H1 (cell line): ENCODE results near the gene NCAPD3. TPM values are rescaled to one million over a fixed set of nuclear protein-coding genes. Genes with fewer than 3 reads are reported as not detected.

Experiments
- ASH2L ChIP-seq: fragments of 200-600, 300-600 bp; sonication (generic); IDR thresholded peaks from one replicate; pipeline ENCODE4 v1.7.1; 2017; ENCODE audit warnings: low read length
- BCL11A ChIP-seq, 2 experiments: IDR thresholded peaks; one replicate each; pipeline ENCODE4 v1.6.1; 2011; ENCODE audit warnings: low read depth in 2 of 2, low read length in 2 of 2, mild to moderate bottlenecking in 2 of 2
- CBX5 ChIP-seq: fragments of 300-800, 300-1000 bp; sonication (generic); IDR thresholded peaks from 2 replicates; pipeline ENCODE4 v1.7.1; 2016; ENCODE audit warnings: antibody characterized with exemption, low read length, low read depth
- CHD7 ChIP-seq: fragments of 300-600 bp; sonication (generic); IDR thresholded peaks from 2 replicates; pipeline ENCODE4 v1.7.1; 2012; ENCODE audit warnings: low read length, moderate library complexity, mild to moderate bottlenecking, inconsistent platforms; ENCODE audit not compliant: insufficient replicate concordance
- FOSL1 ChIP-seq: IDR thresholded peaks from 2 replicates; pipeline ENCODE4 v1.6.1; 2011; ENCODE audit warnings: mild to moderate bottlenecking, low read depth, low read length, moderate library complexity; ENCODE audit not compliant: insufficient read depth
- GABPA ChIP-seq: IDR thresholded peaks from 2 replicates; pipeline ENCODE4 v1.6.1; 2011; ENCODE audit warnings: mild to moderate bottlenecking, low read length, moderate library complexity, borderline replicate concordance; ENCODE audit not compliant: insufficient read depth
- GTF2F1 ChIP-seq: IDR thresholded peaks from 2 replicates; pipeline ENCODE4 v1.6.1; 2012; ENCODE audit warnings: low read depth, low read length, improper control_type of control experiment, borderline replicate concordance
- KDM1A ChIP-seq: fragments of 200-600, 300-600 bp; sonication (generic); IDR thresholded peaks from 2 replicates; pipeline ENCODE4 v1.7.1; 2016; ENCODE audit warnings: mild to moderate bottlenecking, low read length, borderline replicate concordance
- POU5F1 ChIP-seq: IDR thresholded peaks from 2 replicates; pipeline ENCODE4 v1.6.1; 2011; ENCODE audit warnings: low read depth, mild to moderate bottlenecking, low read length, moderate library complexity
- TBP ChIP-seq: IDR thresholded peaks from 2 replicates; pipeline ENCODE4 v1.6.1; 2011; ENCODE audit warnings: low read depth, low read length, improper control_type of control experiment
- polyA plus RNA-seq, 7 experiments: library from polyadenylated mRNA; depleted of rRNA in 3 of 7; stranded (reverse) in 5 of 7; unstranded in 2 of 7; fragments of >200 nt in 5 of 7; fragments of 200-250 nt in 2 of 7; gene quantifications; 1 replicate in 5 of 7; 2 replicates in 1 of 7; 4 replicates in 1 of 7; pipeline versions ENCODE4 v1.2.1 to v1.2.3, GENCODE V29; 2011 to 2013; ENCODE audit warnings: missing spikeins in 2 of 7, mixed read lengths in 2 of 7
- total RNA-seq: library from RNA; stranded (reverse); fragmentation: NEBNext Ultra II Directional; extraction: Animal tissue kit (Norgen Biotek cat#: 25700); gene quantifications from 2 replicates; pipeline ENCODE4 v1.2.1, GENCODE V29; 2021

The NCAPD3 gene
- total and polyA plus RNA-seq, 2 of the 8 experiments (the other 6 are each of a cell fraction or from before 2014, with no cell fraction given), result 26.5 to 55.2 TPM

DNA sequence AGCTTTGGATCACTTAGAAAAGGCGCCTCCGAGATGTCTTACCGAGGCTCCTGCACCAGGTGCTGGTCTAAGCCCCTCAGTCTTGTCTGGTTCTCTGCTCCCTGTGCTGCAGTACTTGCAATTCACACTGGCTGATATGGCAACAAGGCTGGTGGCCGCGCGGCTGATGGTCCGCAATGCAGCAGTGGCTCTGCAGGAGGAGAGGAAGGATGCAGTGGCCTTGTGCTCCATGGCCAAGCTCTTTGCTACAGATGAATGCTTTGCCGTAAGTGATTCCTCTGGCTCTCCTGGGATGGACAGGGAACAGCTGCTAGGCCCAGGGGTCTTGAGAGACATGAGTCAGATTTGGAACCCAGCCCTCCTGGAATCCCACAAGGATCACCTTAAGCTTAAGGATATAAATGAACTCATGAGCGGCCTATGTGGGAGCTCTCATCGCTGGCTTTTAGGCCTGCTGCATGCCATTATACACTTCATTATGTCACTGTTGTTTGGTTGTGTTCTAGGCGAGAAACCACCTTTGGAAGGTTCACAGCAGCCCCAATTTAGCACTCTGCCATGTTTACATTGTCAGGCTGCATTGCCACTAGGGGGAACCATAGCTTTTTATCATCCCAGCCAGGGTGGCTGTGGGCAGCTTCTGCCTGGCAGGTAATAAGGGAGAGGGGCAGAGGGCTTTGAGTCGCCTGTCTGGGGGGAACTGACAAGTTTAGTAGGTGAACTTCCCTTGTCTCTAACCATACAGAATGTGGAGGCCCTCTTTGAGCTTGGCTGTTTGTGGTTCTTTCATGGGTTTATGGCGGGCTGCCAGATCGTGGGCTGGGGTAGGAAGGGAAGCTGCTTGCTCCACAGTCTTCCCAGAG, 38.1 kb upstream of the NCAPD3 start (continued):
- TF ChIP-seq KDM1A (no peak), ASH2L (no peak), FOSL1 (no peak), CBX5 (no peak), GTF2F1 (no peak), BCL11A (IDR thresholded peaks at IDR 0.05; ENCODE audit: low read depth in 2 of 2, low read length in 2 of 2) (no peak), POU5F1 (no peak), GABPA (no peak), TBP (no peak), CHD7 (no peak)
